Osteoblast (primary cell): ENCODE results near the gene PDXDC1. TPM values are rescaled to one million over a fixed set of nuclear protein-coding genes. Genes with fewer than 3 reads are reported as not detected.

Experiments used
- DNase-seq: peaks from one replicate; pipeline ENCODE4 v3.0.0; 2011; ENCODE audit warnings: low spot score, mixed read lengths; ENCODE audit not compliant: insufficient read length; ENCODE audit errors: missing footprints
- H2AFZ ChIP-seq: 2 replicates; pipeline ENCODE4 v1.6.0; 2011; ENCODE audit warnings: mild to moderate bottlenecking, low read length
- H3K27ac ChIP-seq: 2 replicates; pipeline ENCODE4 v1.5.1; 2011; ENCODE audit warnings: mild to moderate bottlenecking, low read depth, low read length, moderate library complexity
- H3K27me3 ChIP-seq: 2 replicates; pipeline ENCODE4 v1.6.0; 2012; ENCODE audit warnings: mild to moderate bottlenecking, control low read depth, inconsistent platforms, low read length, moderate library complexity; ENCODE audit not compliant: insufficient read depth
- H3K36me3 ChIP-seq: 2 replicates; pipeline ENCODE4 v1.5.1; 2011; ENCODE audit warnings: mild to moderate bottlenecking, low read length, control low read depth, moderate library complexity; ENCODE audit not compliant: insufficient read depth
- H3K4me1 ChIP-seq: 2 replicates; pipeline ENCODE4 v1.5.1; 2011; ENCODE audit warnings: mild to moderate bottlenecking, low read length, control low read depth, moderate library complexity; ENCODE audit not compliant: insufficient read depth
- H3K4me2 ChIP-seq: 2 replicates; pipeline ENCODE4 v1.6.0; 2011; ENCODE audit warnings: mild to moderate bottlenecking, low read length; ENCODE audit not compliant: insufficient read depth
- H3K4me3 ChIP-seq: fragments of 200-600 bp; sonication (generic); 3 replicates; pipeline ENCODE4 v1.5.1; 2012; ENCODE audit warnings: mild to moderate bottlenecking, low read length, inconsistent platforms; ENCODE audit not compliant: insufficient read depth
- H3K79me2 ChIP-seq: 2 replicates; pipeline ENCODE4 v1.6.0; 2012; ENCODE audit warnings: mild to moderate bottlenecking, low read length, control low read depth, inconsistent platforms; ENCODE audit not compliant: insufficient read depth
- H3K9me3 ChIP-seq: 2 replicates; pipeline ENCODE4 v1.5.1; 2011; ENCODE audit warnings: low read depth, low read length, control low read depth
- H4K20me1 ChIP-seq: 2 replicates; pipeline ENCODE4 v1.6.0; 2012; ENCODE audit warnings: mild to moderate bottlenecking, low read length, control low read depth; ENCODE audit not compliant: insufficient read depth
- total RNA-seq: library from RNA; depleted of rRNA; stranded (reverse); fragments of >200 nt; gene quantifications from 2 replicates; pipeline ENCODE4 v1.2.3, GENCODE V29; 2012
- TF ChIP-seq, protein P1 (sequence below): IDR thresholded peaks from 2 replicates; pipeline ENCODE4 v1.5.1; 2011; ENCODE audit warnings: mild to moderate bottlenecking, low read depth, low read length, moderate library complexity; ENCODE audit errors: extremely low read depth

Gene PDXDC1
- total RNA-seq, 1 donor, result 82.5 TPM

DNA sequence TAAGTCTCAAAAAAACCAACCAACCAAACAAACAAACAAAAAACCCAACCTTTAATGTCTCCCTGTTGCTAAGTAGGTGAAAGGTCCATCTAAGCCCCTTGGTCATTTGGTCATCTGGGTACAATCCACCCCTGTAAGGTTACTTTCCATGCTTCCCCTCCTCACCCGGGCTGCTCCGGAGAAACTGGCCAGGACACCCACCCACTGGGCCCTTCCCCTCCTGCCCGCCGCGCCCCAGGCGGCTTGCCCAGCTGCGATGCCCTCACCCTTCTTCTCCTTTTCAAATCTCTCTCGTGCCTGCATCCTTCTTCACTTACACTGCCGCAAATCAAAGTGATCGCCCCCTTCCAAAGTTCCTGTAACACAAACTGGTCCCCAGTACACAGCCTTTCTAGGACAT lies 79.1 kb downstream of the PDXDC1 start:
- Histone ChIP-seq H3K4me3 (no peak overlapping the region), H3K4me2 (no peak overlapping the region), H4K20me1 (no peaks in the 10 kb centered on the region), H2AFZ (no peak overlapping the region), H3K9me3 (no peaks in the 10 kb centered on the region), H3K4me1 (peaks cover 10% of the 10 kb centered on the region), H3K27me3 (no peaks in the 10 kb centered on the region), H3K79me2 (peaks cover 54% of the 10 kb centered on the region), H3K27ac (no peak overlapping the region), H3K36me3 (peaks cover 3% of the 10 kb centered on the region)
- TF ChIP-seq, protein P1, sequence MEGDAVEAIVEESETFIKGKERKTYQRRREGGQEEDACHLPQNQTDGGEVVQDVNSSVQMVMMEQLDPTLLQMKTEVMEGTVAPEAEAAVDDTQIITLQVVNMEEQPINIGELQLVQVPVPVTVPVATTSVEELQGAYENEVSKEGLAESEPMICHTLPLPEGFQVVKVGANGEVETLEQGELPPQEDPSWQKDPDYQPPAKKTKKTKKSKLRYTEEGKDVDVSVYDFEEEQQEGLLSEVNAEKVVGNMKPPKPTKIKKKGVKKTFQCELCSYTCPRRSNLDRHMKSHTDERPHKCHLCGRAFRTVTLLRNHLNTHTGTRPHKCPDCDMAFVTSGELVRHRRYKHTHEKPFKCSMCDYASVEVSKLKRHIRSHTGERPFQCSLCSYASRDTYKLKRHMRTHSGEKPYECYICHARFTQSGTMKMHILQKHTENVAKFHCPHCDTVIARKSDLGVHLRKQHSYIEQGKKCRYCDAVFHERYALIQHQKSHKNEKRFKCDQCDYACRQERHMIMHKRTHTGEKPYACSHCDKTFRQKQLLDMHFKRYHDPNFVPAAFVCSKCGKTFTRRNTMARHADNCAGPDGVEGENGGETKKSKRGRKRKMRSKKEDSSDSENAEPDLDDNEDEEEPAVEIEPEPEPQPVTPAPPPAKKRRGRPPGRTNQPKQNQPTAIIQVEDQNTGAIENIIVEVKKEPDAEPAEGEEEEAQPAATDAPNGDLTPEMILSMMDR, result no peak
- no peak for DNase-seq

DNA sequence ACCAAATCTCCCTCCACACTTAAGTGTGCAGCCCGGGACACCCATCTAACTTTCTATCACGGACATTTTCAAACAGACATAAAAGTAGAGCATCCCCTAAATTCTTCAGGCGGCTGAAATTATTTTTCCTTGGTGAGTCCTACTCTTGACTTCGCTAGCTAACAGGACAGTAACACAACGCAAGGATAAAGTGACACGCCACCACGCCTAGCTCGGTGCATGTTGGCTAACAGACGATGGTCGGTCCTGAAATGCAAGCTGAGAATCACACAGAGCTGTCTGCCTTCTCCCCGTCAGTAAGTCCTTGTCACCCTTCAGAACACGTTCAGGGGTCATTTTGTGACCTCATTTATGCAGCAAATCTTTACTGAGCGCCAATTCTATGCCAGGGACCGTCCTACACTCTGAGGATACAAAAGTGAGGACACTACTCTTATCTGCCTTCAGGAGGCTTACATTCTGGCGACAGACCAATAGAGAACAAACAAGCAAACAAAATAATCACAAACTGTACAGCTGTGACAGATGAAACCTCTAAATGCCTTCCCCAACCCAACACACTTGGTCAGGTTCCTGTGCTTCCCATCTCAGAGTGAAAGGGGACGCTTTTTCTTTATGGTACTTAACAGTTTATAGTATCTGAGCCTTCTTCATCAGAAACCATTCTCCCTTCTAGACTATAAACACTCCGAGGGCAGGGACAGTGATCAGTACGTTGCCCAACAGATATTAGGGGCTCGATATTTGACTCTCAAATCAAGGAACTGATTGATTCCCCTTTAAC lies 79.7 kb downstream of the PDXDC1 start:
- Histone ChIP-seq H3K36me3 (peaks cover 10% of the 10 kb centered on the region), H3K4me2 (peak overlapping the region; percentile 91), H3K27me3 (no peaks in the 10 kb centered on the region), H3K4me1 (peaks cover 10% of the 10 kb centered on the region), H4K20me1 (no peaks in the 10 kb centered on the region), H3K4me3 (peak overlapping the region; percentile 88), H2AFZ (peak overlapping the region; percentile 85), H3K27ac (no peak overlapping the region), H3K79me2 (peaks cover 53% of the 10 kb centered on the region), H3K9me3 (no peaks in the 10 kb centered on the region)
- TF ChIP-seq, protein P1, result no peak
- no peak for DNase-seq

DNA sequence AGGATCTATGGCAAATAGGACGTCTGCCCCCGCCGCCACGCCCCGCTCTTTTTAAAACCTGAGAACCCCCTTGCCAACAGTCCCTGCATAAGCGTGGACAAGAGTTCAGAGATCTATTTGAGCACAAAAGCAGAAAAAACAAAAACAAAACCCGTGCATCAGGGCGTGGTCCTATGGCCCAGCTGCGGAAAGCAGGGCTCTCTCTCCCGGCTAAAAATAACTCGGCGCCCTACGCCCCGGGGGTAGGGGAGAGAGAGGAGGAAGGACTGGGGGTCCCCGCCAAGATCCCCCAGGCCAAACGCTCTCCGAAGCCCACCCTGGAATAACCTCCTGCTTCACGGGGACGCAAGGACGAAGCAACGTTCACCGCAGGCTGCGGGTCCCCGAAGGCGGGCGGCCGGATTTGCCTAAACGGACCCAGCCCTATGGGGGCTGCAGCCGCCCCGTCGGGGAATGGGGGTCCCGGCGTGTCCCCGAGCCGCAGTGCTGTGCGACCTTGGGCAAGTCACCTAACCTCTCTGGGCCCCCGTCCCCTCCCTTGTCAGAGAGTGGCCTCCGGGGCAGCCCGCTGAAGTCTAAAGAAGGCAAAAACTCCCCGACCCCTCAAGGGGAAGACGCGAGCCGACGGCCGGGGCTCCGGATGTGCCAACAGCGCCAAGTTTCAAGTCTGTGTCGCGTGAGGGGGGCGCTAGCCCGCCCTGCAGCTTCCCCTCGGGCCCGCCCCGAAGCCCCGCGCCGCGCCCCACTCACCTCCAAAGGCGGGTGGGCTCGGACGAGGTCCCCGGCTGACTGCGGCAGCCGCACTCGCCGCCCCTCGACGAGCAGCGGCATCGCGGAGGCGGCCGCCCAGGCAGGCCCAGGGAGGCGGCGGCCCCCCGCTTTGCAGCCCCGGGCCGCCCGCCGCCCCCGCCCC lies 80.6 kb downstream of the PDXDC1 start:
- Histone ChIP-seq H3K27ac (peak overlapping the region; percentile 43), H3K9me3 (no peaks in the 10 kb centered on the region), H2AFZ (peak overlapping the region; percentile 85), H3K4me1 (peaks cover 10% of the 10 kb centered on the region), H3K36me3 (peaks cover 18% of the 10 kb centered on the region), H3K79me2 (peaks cover 46% of the 10 kb centered on the region), H4K20me1 (no peaks in the 10 kb centered on the region), H3K4me3 (peak overlapping the region; percentile 88), H3K27me3 (no peaks in the 10 kb centered on the region), H3K4me2 (peak overlapping the region; percentile 91)
- TF ChIP-seq, protein P1, result no peak
- peak; percentile 87 for DNase-seq
